GM19099 (cell line): ENCODE results near the gene PCDHGB7.
"Not testable (repeated sequence)": the region's sequence is repeated elsewhere in the genome, so short reads cannot be mapped to it uniquely, and the experiment has no call there.

Source experiments
- POLR2A ChIP-seq: IDR thresholded peaks from 3 replicates; pipeline ENCODE4 v1.6.1; 2011; ENCODE audit warnings: low read depth; ENCODE audit not compliant: insufficient read length; ENCODE audit errors: extremely low read depth

The PCDHGB7 gene

DNA sequence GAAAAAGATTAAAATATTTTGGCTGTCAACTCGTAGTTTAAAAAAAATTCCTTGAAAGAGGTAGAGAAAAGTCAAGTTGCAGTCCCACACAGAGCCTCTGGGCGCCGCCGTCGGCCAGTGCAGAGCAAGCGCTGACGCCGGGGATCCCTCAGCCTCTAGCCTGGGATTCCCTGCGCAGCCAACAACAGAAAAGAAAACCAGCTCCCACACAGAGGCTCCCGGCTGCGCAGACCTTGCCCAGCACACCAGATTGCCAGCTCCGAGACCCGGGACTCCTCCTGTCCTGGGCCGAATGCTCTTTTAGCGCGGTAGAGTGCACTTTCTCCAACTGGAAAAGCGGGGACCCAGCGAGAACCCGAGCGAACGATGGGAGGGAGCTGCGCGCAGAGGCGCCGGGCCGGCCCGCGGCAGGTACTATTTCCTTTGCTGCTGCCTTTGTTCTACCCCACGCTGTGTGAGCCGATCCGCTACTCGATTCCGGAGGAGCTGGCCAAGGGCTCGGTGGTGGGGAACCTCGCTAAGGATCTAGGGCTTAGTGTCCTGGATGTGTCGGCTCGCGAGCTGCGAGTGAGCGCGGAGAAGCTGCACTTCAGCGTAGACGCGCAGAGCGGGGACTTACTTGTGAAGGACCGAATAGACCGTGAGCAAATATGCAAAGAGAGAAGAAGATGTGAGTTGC lies at the start of gene PCDHGB7:
Gene PCDHGB7, plus strand, starts transcription at position 184 of the 679 bp plus-strand sequence. Its CDS starts 183 bp downstream, at position 367.
- TF ChIP-seq POLR2A, result not testable (repeated sequence)

- no peak for TF ChIP-seq POLR2A
Measured at GRCh38 chr5:141369994-141370848, 47.3 kb upstream of the PCDHGB7 start, which contains the start of gene PCDHGB3. TSS of gene PCDHGB3 (plus strand) at chr5:141370242. CDS start at chr5:141370395, 153 bp downstream.

GRCh38 chr5:141371572-141372475 lies 45.7 kb upstream of the PCDHGB7 start:
- TF ChIP-seq POLR2A, result no peak

DNA sequence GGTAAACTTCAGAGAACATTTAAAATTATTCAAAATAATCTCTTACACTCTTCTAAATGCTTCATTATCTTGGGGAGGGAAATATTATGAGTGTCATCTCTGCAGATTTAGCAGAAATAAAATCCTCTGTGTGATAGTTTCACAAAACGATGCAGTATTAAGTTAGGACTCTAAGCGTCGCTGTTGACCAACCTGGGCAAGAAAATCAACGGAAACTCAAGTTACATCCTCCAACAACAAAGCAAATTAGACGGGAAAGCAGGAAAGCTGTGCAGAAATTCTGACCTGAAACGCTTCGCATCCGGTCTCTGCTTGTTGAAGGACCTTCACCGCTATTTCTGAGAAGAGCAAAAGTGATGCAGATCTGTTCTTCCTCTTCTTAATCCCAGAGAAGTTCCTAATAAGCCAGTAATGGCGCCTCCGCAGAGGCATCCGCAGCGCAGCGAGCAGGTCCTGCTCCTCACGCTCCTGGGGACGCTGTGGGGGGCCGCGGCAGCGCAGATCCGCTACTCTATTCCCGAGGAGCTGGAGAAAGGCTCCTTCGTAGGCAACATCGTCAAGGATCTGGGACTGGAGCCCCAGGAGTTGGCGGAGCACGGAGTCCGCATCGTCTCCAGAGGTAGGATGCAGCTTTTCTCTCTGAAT lies 43.7 kb upstream of the PCDHGB7 start, which contains the start of gene PCDHGA6:
Gene PCDHGA6, plus strand, starts transcription at position 219 of the 645 bp plus-strand sequence. Its CDS starts 193 bp downstream, at position 412.
- TF ChIP-seq POLR2A, result no peak

DNA sequence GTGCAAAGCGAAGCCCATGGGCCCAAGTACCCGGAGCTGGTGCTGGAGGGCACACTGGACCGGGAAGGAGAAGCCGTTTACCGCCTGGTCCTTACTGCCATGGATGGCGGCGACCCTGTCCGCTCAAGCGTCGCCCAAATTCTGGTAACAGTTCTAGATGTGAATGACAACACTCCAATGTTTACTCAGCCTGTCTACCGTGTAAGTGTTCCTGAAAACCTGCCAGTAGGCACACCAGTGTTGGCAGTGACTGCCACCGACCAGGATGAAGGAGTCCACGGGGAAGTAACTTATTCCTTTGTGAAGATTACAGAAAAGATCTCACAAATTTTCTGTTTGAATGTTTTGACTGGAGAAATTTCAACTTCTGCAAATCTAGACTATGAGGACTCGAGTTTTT lies 42.9 kb upstream of the PCDHGB7 start:
- no peak for TF ChIP-seq POLR2A

- TF ChIP-seq POLR2A, result no peak
Measured at GRCh38 chr5:141382469-141383294, 34.8 kb upstream of the PCDHGB7 start, which contains the start of gene PCDHGA7. TSS of gene PCDHGA7 (plus strand) at chr5:141382742. CDS start at chr5:141382900, 158 bp downstream.

- no peak for TF ChIP-seq POLR2A
Measured at GRCh38 chr5:141383345-141383744, 34.1 kb upstream of the PCDHGB7 start.

- TF ChIP-seq POLR2A, result no peak
Measured at GRCh38 chr5:141384471-141385267, 32.8 kb upstream of the PCDHGB7 start.

GRCh38 chr5:141387557-141388311 lies 29.7 kb upstream of the PCDHGB7 start, which contains the start of gene PCDHGB4:
TSS of gene PCDHGB4 (plus strand) at chr5:141387698. CDS start at chr5:141387885, 187 bp downstream.
- not testable (repeated sequence) for TF ChIP-seq POLR2A

GRCh38 chr5:141388661-141389060 lies 28.8 kb upstream of the PCDHGB7 start:
- TF ChIP-seq POLR2A, result no peak

DNA sequence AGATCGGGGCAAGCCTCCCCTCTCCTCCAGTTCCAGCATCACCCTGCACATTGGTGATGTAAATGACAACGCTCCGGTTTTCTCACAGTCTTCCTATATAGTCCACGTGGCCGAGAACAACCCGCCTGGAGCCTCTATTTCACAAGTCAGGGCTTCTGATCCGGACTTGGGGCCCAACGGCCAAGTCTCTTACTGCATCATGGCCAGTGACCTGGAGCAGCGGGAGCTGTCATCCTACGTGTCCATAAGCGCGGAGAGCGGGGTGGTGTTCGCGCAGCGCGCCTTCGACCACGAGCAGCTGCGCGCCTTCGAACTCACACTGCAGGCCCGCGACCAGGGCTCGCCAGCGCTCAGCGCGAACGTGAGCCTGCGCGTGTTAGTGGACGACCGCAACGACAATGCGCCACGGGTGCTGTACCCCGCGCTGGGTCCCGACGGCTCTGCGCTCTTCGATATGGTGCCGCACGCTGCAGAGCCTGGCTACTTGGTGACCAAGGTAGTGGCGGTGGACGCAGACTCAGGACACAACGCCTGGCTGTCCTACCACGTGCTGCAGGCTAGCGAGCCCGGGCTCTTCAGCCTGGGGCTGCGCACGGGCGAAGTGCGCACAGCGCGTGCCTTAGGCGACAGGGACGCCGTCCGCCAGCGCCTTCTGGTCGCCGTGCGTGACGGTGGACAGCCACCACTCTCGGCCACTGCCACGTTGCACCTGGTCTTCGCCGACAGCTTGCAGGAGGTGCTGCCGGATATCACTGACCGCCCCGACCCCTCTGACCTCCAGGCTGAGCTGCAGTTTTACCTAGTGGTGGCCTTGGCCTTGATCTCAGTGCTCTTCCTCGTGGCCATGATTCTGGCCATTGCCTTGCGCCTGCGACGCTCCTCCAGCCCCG lies 28.1 kb upstream of the PCDHGB7 start:
- TF ChIP-seq POLR2A, result no peak
